A172 (cell line): ENCODE measurements around the gene SPAG5. TPM values are rescaled to one million over a fixed set of nuclear protein-coding genes. Genes with fewer than 3 reads are reported as not detected.
"Not testable (repeated sequence)": the region's sequence is repeated elsewhere in the genome, so short reads cannot be mapped to it uniquely, and the experiment has no call there.

Experiments used
- DNase-seq: peaks from one replicate; pipeline ENCODE4 v3.0.0-alpha.2; 2015; ENCODE audit warnings: low spot score
- total RNA-seq: library from RNA; depleted of rRNA; stranded (reverse); fragments of >200 nt; shearing (Covaris generic); gene quantifications from 2 replicates; pipeline ENCODE4 v1.2.3, GENCODE V29; 2014

Gene SPAG5
- total RNA-seq, 1 experiment from 2014 or later = 170 TPM

DNA sequence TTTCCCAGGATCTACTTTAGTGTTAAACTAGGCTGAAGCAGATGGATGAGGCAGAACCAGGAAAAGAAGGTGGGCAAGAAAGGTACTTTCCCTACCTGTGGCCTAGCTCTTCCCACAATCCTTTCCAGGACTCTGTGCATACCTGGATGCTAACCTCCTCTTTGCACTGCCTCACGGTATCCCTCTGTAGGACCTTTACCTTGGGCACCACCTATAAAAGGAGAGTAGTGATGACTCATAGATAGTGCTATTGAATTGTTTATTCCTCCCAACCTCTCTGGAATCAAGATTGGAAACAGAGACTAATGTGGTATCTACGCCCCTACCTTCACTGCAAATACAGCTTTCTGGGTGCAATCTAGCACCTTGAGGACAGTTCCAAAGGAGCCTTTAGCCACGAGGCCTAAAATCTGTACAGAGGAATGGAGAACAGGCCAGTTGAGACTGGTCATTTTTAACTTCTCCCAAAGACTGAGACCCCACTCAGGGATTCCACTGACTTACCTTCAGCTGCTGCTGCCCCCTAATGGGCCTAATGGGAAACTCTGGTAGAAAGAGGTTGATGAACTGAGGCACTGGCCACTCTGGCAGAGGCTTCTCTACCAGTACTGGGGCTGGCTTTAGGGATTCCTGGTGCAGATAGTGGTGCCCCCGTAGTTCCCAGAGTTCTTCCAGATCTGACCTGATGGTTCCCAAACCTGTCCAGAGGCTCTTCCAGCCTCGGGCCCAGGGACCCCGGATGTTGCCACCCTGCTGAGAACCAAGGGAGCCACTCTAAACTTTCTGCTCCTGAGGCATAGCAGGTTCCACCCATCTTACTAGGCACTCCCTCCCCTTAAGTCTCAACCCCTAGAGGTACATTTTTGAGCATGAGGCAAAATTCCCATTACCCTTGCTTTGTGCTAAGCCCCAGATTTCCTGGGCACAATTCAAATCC lies 14.4 kb upstream of the SPAG5 start:
- peak; percentile 27 for DNase-seq

DNA sequence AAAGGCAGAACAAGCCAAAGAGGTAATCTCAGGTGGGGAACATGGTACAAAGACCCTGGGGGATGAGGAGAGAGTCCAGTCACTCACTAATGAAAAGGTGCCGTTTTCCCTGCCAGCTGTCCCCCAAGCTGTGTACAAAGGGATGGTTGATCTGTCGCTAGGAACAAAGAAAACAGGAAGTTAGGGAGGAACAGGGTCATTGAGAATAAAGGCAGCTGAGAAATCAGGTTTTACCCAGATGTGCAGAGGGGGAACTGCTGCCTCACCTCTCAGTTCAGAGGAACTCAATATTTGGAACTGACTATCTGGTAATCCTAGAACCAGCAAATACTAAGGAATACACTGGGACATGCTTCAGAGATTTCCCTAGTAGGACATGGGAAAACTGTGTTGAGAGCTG lies 13.7 kb upstream of the SPAG5 start:
- DNase-seq = no peak

DNA sequence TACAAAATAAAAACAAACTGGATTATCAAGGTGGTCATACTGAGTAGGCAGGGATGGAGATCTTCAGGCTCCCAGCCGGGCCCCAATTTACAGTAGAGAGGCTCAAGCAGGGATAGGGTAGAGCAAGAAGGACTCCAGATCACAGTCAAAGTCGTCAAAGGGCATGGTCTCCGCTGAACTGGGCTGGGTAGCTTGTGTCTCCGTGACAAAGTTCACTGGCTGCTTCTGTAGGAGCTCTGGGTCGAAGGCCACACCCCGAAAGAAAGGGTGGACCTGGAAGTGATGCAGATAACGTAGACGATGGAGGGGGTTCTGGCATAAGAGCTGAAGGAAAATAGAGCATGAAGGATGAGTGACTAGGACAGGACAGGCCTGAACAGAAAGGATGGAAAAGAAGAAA lies 11.6 kb upstream of the SPAG5 start:
- DNase-seq = no peak

DNA sequence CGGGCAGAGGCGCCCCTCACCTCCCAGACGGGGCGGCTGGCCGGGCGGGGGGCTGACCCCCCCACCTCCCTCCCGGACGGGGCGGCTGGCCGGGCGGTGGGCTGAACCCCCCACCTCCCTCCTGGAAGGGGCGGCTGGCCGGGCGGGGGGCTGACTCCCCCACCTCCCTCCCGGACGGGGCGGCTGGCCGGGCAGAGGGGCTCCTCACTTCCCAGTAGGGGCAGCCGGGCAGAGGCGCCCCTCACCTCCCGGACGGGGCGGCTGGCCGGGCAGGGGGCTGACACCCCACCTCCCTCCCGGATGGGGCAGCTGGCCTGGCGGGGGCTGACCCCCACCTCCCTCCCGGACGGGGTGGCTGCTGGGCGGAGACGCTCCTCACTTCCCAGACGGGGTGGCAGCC lies 5.2 kb upstream of the SPAG5 start:
- DNase-seq = not testable (repeated sequence)

DNA sequence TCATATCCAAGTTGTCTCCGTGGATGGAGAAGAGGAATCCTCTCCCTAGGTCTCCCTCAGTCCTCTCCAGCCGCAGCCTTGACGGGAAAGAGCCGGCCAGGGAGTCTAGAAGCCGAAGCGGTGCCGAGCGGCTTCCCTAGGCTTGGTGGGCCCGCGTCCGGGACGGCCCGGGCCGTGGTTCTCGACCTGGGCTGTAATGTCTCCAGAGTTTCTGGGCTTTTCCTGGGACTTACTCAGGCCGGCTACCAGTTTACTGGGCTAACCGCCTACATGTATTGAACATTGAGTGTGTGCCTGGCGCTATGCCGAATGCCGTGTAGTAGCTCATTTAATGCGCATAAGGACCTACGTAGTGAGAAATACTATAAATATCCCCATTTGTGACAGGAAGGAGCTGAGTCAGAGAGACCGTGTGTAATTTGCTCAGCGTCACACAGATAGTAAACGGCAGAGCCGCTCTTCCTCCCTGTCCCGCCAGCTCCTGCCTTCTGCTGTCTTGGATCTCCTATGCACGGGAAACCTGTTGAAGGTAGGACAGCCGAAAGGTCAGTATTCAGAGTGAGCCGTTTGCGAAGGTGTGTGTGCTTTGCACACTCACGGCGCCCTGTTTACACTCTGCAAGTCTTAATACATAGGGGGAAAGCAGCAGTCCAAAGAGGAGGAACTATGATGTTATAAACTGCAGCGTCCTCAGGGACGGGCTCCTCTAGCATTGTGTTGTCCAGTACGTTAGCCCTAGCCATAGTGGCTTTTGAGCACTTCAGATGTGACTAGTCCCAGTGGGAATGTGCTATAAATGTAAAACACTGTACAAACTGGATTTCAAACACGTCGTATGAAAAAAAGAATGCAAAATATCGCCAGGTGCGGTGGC lies 723 bp upstream of the SPAG5 start:
- DNase-seq = peak; percentile 91

DNA sequence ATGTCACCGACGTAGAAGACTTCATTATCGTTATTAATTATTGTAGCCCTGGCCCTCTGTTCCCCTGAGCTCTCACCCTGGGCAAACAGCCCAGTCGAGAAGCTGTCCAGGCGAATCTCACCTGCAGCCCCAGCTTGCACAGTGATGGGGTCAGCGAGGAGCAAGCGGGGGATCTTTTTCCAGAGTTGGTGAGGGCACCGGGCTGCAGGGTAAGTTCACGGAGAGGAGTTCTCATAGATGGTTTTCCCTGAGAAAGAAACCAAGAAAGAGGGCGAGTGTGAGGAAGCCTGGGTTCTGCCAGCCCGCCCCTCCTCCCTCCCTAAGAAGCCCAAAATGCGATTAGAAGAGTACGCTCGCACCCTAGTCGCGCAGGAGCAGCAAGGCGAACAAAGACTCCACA lies 436 bp downstream of the SPAG5 start:
- no peak for DNase-seq

DNA sequence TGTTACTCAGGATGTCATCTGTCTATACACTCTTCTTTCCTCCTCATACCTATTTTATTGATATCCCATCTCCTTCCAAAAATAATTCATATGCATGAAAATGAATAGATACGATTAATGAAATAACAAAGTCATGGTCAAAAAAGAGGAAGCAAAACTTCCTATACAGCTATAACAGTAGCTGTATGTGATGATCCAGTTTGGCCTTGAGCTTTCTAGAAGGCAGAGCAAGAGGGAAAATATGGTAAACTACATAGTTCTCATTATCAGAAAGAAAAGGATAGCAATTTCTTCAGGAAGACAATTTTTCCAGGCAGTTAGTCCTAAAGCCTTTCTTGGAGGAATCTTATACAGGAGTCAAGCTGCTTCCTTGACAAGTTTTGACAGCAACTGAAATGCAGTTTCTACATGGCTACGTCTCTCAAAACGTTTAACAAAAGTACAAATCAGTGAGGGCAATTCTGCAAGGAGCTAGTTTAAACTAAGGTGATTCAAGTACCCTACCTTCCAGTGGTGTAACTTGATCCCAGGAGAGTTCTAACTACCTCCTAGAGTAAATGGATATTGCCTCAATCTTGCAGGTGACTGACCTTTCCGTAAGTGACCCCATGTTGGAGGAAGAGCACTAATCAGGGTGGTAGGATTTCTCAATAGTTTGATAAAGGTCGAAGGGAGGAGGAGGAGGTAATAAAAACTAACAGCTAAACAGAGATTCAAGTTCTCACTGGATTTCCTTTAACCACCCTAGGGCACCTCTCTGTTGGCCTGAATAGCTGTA lies 1.0 kb downstream of the SPAG5 start:
- DNase-seq = no peak

DNA sequence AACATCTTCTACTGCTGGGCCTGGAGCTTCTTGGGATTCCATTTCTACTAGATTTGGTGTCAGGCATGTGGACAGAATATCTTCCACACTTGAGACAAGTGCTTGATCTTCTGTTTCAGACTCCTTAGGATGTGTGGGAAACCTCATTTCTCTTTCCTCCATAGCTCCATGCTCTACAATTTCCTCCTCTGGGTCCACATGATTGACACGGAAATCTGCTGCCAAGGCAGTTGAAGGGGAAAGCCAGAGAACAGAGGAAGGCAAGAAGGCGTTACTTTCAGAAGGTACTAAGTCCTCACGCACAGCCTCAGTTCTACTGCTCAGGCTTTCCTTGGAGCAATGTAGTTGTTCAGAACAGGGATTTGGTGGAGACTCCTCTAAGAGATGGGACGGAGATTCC lies 6.6 kb downstream of the SPAG5 start:
- no peak for DNase-seq

DNA sequence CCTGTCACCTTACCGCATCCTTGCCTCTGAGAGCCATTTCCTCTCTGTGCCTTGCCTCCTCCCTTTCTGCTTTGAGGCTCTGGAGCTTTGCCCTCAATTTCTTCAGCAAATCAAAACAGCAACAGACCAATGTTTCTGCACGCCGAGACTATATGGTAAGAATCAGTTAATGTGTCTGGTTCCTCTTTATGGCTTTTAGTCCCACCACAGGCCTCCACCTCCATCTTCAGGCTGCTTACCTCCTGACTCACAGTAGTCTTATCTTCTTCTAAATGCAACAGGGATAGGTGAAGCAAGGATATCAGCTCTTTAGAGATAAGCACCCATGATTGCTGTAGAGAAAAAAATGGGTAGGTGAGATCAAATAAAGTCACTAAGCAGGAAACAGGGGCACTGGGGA lies 13.0 kb downstream of the SPAG5 start:
- no peak for DNase-seq

DNA sequence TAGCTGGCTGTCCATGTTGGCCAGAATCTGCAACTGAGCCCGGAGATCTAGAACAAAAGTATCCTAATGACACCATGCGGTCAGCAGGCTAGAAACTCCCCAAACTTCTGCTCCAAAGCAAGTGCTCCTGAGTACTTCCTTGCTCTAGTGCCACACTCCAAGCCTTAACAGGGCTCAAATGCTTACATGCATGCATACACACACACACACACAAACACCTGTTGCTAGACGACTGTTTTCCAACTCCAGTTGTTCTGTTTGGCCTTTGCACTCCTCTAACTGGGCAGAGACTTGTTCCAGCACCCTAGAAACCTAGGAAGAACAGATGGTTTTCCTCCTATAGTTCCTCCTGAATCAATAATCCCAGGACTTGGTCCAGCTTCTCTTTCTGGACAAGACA lies 14.4 kb downstream of the SPAG5 start:
- no peak for DNase-seq

DNA sequence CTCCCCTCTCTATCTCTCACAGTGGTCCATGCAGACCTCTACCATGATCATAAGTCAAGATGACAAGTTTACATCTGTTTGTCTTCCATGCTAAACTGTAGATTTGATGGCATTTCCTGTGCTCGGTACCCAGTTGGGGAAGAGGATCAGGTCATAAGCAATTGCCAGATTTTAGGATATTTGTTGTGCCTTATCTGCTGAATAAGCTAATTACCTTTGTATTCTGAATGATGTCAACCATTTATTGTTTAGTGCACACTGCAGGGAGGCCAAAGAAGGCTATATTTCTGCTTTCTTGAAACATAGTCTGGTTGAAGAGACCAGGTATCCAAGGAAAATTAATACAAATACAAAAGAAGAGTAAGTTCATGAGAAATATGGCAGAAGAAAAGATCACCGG lies 16.3 kb downstream of the SPAG5 start:
- DNase-seq = no peak

DNA sequence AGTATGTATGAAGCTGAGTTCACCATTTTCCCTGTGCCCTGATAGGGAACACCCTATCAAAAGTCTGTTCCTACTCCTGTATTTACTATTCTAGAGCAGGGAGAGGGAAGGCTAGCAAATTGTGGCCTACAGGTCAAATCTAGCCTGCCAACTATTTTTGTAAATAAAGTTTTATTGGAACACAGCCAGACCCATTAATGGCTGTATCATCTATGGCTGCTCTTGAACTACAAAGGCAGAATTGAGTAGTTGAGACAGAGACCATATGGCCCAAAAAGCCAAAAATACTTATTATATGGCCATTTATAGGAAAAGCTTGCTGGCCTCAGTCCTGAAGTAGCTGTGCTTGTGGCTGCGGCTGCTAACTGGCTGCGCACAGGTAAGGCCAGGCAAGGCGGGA lies 17.9 kb downstream of the SPAG5 start:
- DNase-seq = no peak

DNA sequence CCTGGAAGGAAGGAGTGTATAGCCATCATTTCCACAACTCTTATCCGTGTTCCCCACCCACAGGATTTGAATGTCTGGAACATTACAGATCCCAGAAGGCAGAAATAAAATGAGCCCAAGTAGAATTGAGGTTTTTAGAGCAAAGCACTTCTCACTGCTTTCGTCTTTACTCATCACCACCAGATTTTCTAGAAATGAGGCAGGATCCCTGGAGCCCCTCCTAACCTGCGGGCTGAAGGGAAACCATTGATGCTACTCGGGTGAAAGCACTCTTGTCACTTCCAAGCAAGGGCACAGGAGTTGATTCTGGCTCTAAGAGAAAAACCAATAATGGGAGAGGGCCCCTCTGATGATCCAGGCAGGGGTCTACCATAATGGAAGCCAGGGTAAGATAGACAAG lies 19.3 kb downstream of the SPAG5 start:
- DNase-seq = no peak

DNA sequence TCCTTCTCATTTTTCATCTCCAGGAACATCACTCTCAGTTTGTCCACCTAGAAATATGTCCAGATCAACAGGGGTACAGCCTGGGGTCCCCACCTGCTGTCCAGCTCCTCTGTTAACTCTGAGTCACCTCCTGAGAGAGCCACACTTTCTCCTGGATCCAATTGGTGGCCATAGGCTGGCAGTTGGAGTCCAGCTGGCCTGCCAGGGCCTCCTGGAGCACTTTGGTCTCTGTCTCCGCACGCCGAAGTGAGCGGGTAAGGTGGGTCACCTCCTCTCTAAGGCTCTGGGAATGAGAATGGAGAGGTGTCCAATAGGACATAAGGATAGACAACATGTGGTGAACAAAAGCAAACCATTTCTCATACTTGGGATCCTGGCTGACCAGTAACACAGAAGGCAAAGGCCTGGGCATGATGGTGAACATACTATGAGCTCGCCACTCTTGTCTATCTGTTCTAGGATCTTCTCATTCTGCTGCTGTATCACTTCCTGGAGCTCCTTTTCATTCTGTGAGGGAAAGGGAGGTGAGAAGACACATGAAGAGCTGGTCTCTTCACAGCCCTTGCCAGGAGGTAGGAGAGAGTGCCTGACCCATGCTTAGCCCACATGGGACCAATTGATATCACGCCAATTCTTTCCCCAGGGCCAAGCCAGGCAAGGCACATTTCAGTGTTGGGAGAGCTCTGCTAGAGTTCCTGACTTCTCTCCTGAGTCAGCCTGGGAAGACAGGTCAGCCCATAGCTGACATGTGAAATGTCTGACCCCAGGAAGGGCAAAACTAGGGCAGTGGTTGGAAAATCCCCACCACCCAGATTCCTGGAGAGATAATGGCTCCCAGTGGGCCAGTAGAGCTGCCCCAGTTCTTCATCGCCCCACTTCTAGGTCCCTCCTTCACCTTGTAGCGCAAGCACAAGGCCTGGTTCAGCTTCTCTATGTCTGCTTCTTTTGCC lies 20.3 kb downstream of the SPAG5 start:
- no peak for DNase-seq

DNA sequence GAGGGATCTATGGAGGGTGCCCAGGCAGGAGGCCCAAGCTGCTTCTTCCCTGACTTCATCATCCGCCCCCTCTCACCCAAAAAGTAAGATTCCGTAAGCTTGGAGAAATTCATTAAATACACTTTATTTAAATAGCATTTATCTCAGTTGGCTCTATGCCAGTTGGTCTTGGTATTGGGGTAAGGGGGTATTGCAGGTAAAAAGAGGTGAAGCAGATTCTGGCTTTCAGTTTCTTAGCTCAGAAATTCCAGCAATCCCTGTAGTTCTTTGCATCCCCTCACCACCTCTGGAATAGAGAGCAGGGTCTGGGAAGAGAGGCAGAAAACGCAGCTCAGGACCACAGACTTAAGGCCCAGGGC lies 21.4 kb downstream of the SPAG5 start:
- DNase-seq = no peak

DNA sequence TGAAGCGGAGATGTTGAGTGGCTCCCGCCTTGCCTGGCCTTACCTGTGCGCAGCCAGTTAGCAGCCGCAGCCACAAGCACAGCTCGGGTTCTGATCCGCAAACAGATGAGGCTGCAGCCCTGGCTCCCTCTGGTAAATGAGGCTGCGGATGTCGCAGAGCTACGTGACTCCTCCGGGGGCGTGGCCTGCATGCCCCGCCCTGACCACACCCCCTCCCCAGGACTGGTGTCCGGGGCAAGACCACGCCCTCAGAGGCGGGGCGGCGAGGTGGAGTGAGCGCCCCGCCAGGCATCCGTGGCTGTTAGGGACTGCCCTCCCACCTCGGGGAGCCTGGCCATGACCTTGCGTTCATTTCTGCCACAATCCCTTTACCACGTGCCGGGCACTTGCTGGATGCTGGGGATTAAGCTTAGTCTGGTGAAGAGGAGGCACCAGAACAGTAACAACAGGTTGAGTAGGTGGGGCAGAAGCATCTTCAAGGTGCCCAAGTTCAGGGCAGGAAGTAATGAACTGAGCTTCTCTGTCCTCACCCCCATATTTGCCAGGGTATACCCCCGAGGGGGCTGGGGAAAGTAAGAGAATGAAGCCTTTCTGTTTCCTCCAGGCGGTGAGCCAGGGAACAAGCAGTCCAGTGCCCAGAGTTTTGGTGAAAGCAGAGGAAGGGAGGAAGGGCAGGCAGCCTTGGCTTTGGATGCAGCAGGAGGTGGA lies 21.9 kb downstream of the SPAG5 start, which contains the start of gene ALDOC:
Gene ALDOC, minus strand, starts transcription at position 138 of the 708 bp plus-strand sequence. CDS start 1,363 bp downstream, outside the sequence.
- DNase-seq = peak; percentile 62

DNA sequence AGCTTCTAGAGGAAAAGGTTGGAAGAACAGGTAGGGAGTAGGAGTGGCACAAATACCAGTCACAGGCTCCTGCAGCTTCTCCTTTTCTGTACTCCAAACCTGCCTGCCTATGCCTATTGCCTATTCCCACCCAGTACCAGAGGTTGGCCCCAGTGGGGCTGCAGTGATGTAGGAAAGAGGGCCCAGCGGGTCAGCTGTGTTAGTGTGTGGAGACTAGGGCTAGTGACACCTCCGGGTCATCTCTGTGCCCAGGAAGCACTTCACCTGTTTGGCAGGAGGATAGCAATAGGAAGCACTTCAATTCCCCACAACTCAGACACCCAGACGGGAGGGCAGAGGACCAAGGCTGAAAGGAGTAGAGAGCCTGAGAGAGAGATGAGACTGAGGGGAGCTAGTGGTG lies 22.8 kb downstream of the SPAG5 start:
- not testable (repeated sequence) for DNase-seq

DNA sequence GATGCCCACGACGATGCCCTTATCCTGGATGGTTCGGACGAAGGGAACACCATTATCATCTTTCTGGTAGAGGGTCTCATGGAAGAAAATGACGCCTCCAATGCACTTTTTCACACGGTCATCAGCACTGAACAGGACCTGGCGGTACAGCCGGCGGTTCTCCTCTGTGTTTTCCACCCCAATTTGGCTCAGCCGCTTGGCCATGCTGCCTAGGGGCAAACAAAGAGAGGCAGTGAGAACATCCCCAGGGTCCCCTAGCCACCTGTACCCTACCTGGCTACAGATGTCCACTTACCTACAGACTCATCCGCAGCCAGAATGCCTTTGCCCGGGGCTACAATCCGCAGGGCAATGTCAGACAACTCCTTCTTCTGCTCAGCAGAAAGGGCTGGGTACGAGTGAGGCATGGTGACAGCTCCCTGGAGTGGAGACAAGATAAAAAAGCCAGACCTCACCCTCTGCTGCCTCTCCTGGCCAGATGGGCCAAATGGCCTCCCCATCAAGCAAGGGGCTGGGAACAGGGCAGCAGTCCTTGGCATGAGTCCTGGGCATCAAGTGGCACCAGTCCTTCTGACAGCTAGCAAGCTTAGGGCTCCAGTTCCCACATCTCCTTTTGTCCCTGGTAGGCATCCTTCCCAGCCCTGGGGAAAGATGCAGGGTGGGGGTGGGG lies 23.6 kb downstream of the SPAG5 start:
- DNase-seq = no peak

DNA sequence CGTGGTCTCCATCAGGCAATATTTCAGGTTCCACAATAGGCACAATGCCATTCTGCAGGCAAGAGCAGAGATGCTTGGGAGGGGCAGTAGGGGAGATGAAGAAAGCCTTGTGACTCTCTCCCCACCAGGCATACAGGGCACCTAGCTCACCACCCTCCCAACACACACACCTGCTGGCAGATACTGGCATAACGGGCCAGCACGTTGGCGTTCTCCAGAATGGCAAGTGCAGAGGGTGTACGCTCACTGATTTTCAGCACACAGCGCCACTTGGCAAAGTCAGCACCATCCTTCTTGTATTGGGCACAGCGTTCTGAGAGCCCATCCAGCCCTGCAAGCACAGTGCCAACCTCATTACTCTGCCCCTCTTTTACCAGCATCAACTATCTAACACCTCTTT lies 24.3 kb downstream of the SPAG5 start:
- DNase-seq = no peak
